SK-N-MC (cell line): ENCODE data around the gene EIF5A.

Experiments
- DNase-seq: peaks from one replicate; pipeline ENCODE4 v3.0.0-alpha.2; 2011; ENCODE audit warnings: low read depth, low spot score
- H3K27ac ChIP-seq: fragments of 200-600 bp; sonication (generic); 2 replicates; pipeline ENCODE4 v1.5.1; 2016; ENCODE audit warnings: mixed run types
- H3K36me3 ChIP-seq: fragments of 200-600 bp; sonication (generic); 2 replicates; pipeline ENCODE4 v1.6.1; 2017; ENCODE audit warnings: antibody characterized with exemption, low read length, mixed read lengths; ENCODE audit not compliant: insufficient read depth
- H3K4me3 ChIP-seq: fragments of 200-600 bp; sonication (generic); 2 replicates; pipeline ENCODE4 v1.5.1; 2016
- H3K9ac ChIP-seq: fragments of 200-600 bp; sonication (generic); 2 replicates; pipeline ENCODE4 v1.8.0; 2017; ENCODE audit warnings: mixed run types, mixed read lengths; ENCODE audit not compliant: insufficient read length
- H3K9me3 ChIP-seq: fragments of 200-600 bp; sonication (generic); 2 replicates; pipeline ENCODE4 v1.6.1; 2017; ENCODE audit warnings: low read depth, mild to moderate bottlenecking, antibody characterized with exemption, low read length, moderate library complexity, mixed read lengths
- EZH2 ChIP-seq: fragments of 200-600 bp; sonication (generic); IDR thresholded peaks from one replicate; pipeline ENCODE4 v1.6.1; 2017; ENCODE audit warnings: antibody characterized with exemption
- FOXP2 ChIP-seq: optimal IDR thresholded peaks from 2 replicates; pipeline ENCODE3; 2011; ENCODE audit warnings: mild to moderate bottlenecking, moderate library complexity; ENCODE audit not compliant: insufficient read depth; ENCODE audit errors: extremely low read length, control extremely low read depth
- POLR2AphosphoS5 ChIP-seq: IDR thresholded peaks from 2 replicates; pipeline ENCODE4 v1.6.1; 2012; ENCODE audit warnings: mild to moderate bottlenecking, low read depth, low read length, borderline replicate concordance

Gene EIF5A

DNA sequence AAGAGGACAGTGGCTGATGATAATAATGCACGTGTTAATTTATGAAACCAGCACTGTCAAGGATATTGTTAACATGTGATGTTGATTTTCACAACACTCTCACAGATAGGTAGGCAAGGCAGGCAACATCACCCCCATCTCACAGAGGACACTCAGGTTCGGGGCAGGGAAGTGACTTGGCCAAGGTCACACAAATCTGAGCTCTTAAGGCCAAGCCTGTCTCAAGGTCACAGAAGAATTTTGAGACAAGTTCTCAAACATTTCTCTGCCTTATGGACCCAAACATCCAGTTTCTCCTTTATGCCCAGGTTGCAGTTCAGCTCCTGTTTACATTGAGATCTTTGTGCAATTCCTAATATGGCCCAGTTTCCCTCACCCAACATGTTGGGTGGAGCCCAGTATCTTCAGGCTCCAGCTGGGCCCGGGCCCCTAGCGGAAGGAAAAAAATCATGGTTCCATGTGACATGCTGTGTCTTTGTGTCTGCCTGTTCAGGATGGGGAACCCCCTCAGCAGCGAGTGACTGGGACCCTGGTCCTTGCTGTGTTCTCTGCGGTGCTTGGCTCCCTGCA lies 24.6 kb upstream of the EIF5A start:
- TF ChIP-seq POLR2AphosphoS5: no peak
- no peak for TF ChIP-seq EZH2
- TF ChIP-seq FOXP2: no peak
- DNase-seq: no peak
- H3K4me3 ChIP-seq: no peak overlapping the region
- no peak overlapping the region for H3K9ac ChIP-seq
- H3K9me3 ChIP-seq: no peaks in the 10 kb centered on the region
- H3K27ac ChIP-seq: no peak overlapping the region
- H3K36me3 ChIP-seq: no peaks in the 10 kb centered on the region

DNA sequence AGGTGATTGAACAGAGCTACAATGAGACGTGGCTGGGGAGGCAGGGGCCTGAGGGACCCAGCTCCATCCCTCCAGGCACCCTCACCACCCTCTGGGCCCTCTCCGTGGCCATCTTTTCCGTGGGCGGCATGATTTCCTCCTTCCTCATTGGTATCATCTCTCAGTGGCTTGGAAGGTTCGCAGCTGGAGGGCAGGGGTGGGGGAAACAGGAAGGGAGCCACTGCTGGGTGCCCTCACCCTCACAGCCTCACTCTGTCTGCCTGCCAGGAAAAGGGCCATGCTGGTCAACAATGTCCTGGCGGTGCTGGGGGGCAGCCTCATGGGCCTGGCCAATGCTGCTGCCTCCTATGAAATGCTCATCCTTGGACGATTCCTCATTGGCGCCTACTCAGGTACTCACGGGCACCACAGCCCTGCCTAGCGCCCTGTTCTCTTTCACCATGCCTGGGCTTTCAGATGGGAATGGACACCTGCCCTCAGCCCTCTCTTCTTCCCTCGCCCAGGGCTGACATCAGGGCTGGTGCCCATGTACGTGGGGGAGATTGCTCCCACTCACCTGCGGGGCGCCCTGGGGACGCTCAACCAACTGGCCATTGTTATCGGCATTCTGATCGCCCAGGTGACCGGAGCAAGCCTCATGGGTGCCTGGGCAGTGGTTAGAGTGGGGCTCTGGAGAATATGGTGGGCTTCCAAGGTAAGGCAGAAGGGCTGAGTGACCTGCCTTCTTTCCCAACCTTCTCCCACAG lies 23.8 kb upstream of the EIF5A start:
- no peak for TF ChIP-seq POLR2AphosphoS5
- TF ChIP-seq EZH2: no peak
- TF ChIP-seq FOXP2: no peak
- Histone ChIP-seq H3K9ac (no peak overlapping the region), H3K4me3 (no peak overlapping the region), H3K36me3 (no peaks in the 10 kb centered on the region), H3K27ac (no peak overlapping the region), H3K9me3 (no peaks in the 10 kb centered on the region)
- DNase-seq: no peak

- Histone ChIP-seq H3K4me3 (no peak overlapping the region), H3K9ac (no peak overlapping the region), H3K9me3 (no peaks in the 10 kb centered on the region), H3K36me3 (no peaks in the 10 kb centered on the region), H3K27ac (no peak overlapping the region)
- no peak for TF ChIP-seq POLR2AphosphoS5
- TF ChIP-seq EZH2: no peak
- no peak for TF ChIP-seq FOXP2
- DNase-seq: no peak
These were observed 22.5 kb upstream of the EIF5A start for GRCh38 chr17:7284911-7285310.

- H3K4me3 ChIP-seq: no peak overlapping the region
- no peak for DNase-seq
- TF ChIP-seq FOXP2: no peak
- TF ChIP-seq POLR2AphosphoS5: no peak
- no peak for TF ChIP-seq EZH2
- no peaks in the 10 kb centered on the region for H3K9me3 ChIP-seq
- no peak overlapping the region for H3K27ac ChIP-seq
- no peaks in the 10 kb centered on the region for H3K36me3 ChIP-seq
- no peak overlapping the region for H3K9ac ChIP-seq
These were observed 21.7 kb upstream of the EIF5A start for GRCh38 chr17:7285679-7286078.

DNA sequence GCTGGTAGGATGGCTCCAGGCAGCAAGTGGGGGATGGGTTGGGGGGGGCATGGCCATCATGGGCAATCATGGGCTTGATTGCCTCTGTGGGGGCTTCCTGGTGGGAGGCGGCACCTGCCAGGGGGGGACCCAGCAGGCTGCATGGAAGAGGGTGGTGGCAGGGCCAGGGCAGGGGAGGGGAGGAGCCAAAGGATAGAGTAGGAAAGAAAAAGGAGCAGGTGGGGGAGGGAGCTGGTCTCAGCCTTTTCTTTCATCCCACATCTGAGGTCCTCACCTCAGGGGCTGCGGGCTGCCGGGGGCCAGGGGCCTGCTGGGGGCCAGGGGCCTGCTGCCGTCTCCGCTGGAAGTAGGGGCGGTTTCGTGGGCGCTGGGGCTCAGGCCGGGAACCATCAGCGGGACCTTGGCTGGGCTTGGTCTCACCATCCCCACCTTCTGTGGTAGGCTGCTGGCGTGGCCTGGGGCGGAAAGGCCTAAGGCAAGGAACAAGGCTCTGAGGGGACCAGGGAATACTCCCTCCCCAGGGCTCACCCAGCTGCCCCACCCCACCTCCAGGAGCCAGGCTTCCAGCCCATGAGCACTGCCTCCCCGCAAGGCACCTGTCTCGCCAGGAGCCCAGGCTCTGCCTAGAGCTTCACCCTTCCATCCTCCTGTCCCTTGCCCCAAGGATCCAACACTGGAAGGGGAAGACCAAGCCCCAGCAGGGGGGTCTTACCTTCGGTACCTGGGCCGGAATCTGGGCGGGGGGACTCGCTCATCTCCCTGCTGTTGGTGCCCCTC lies 18.0 kb upstream of the EIF5A start:
- Histone ChIP-seq H3K4me3 (no peak overlapping the region), H3K27ac (no peak overlapping the region), H3K9me3 (no peaks in the 10 kb centered on the region), H3K36me3 (no peaks in the 10 kb centered on the region), H3K9ac (no peak overlapping the region)
- no peak for TF ChIP-seq FOXP2
- no peak for TF ChIP-seq EZH2
- TF ChIP-seq POLR2AphosphoS5: no peak
- no peak for DNase-seq

DNA sequence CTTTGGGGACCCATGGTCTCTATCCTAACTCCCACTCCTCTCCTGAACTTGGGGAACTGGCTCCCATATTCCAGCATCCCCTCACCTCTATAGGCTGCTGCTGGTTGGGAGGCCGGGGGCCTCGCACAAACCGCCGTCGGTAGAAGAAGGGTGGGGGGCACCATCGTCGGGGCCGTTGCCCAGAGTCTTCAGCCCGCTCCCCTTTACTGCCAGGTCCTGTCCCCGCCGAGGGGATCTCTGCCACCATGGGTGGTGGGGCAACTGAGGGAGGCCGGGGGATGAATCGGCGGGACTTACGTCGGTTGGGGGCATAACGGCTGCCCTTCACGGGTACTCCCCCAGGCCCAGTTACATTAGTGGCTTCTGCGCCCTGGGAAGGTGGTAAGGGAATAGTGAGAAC lies 17.3 kb upstream of the EIF5A start:
- DNase-seq: no peak
- Histone ChIP-seq H3K36me3 (no peaks in the 10 kb centered on the region), H3K9ac (no peak overlapping the region), H3K9me3 (no peaks in the 10 kb centered on the region), H3K27ac (no peak overlapping the region), H3K4me3 (no peak overlapping the region)
- TF ChIP-seq POLR2AphosphoS5 (no peak), EZH2 (no peak), FOXP2 (no peak)

DNA sequence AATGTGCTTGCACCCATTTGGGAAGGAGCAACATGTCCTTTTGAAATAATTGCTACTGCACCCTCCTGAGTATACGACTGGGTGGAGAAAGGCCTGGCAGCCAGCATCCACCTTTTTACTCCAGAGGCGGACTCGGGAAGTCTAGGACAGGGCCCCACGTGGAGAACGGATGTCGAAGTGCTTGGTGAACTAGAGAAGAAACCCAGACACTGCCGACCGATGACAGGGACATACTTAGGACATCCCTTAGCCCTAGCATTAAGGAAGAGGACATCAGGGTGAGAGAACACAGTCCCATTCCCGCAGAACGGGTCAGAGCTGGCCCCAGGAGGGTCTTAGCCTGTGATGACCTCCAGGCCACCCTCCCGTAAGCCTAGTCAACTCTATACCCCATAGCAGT lies 16.7 kb upstream of the EIF5A start:
- H3K27ac ChIP-seq: no peak overlapping the region
- H3K36me3 ChIP-seq: no peaks in the 10 kb centered on the region
- no peak overlapping the region for H3K4me3 ChIP-seq
- H3K9me3 ChIP-seq: no peaks in the 10 kb centered on the region
- no peak for DNase-seq
- H3K9ac ChIP-seq: no peak overlapping the region
- TF ChIP-seq POLR2AphosphoS5: no peak

- Histone ChIP-seq H3K27ac (no peak overlapping the region), H3K36me3 (no peaks in the 10 kb centered on the region), H3K9ac (no peak overlapping the region), H3K4me3 (no peak overlapping the region), H3K9me3 (no peaks in the 10 kb centered on the region)
- no peak for DNase-seq
- TF ChIP-seq EZH2 (no peak), POLR2AphosphoS5 (no peak), FOXP2 (no peak)
These were observed 15.2 kb upstream of the EIF5A start for GRCh38 chr17:7292194-7292593.

GRCh38 chr17:7292729-7293128 lies 14.7 kb upstream of the EIF5A start:
- no peaks in the 10 kb centered on the region for H3K9me3 ChIP-seq
- no peak overlapping the region for H3K27ac ChIP-seq
- no peaks in the 10 kb centered on the region for H3K36me3 ChIP-seq
- no peak overlapping the region for H3K9ac ChIP-seq
- peak overlapping the region; percentile 81 for H3K4me3 ChIP-seq
- DNase-seq: no peak
- TF ChIP-seq POLR2AphosphoS5: no peak
- no peak for TF ChIP-seq FOXP2
- no peak for TF ChIP-seq EZH2
